GM18858 (cell line): ENCODE results near the gene APBB3.

Source experiments
- ATAC-seq: cut with Tn5 transposase; IDR thresholded peaks from one replicate; pipeline ENCODE4 v1.9.1; 2021; ENCODE audit not compliant: unreplicated experiment

Gene APBB3

GRCh38 chr5:140555747-140556312, 8.6 kb downstream of the APBB3 start:
- ATAC-seq, result no peak

- no peak for ATAC-seq
Observed at GRCh38 chr5:140554454-140554853, 9.9 kb downstream of the APBB3 start.

- no peak for ATAC-seq
Observed at GRCh38 chr5:140553657-140554056, 10.7 kb downstream of the APBB3 start.

GRCh38 chr5:140551872-140552271, 12.5 kb downstream of the APBB3 start:
- ATAC-seq, result no peak

GRCh38 chr5:140550147-140551079, 14.0 kb downstream of the APBB3 start:
- no peak for ATAC-seq

- ATAC-seq, result no peak
Observed at GRCh38 chr5:140549237-140550144, 14.9 kb downstream of the APBB3 start.

- no peak for ATAC-seq
Observed at GRCh38 chr5:140548791-140549190, 15.6 kb downstream of the APBB3 start.

- ATAC-seq, result no peak
Observed at GRCh38 chr5:140548300-140548688, 16.1 kb downstream of the APBB3 start.

- ATAC-seq, result peak; percentile 98
Observed at GRCh38 chr5:140547508-140548299, 16.7 kb downstream of the APBB3 start, which contains the start of gene EIF4EBP3. Gene EIF4EBP3 (plus strand): TSS chr5:140547662. CDS start chr5:140547738, 76 bp downstream.

- no peak for ATAC-seq
Observed at GRCh38 chr5:140546851-140547507, 17.4 kb downstream of the APBB3 start.

- ATAC-seq, result no peak
Observed at GRCh38 chr5:140545606-140546005, 18.8 kb downstream of the APBB3 start.

GRCh38 chr5:140544986-140545385, 19.4 kb downstream of the APBB3 start:
- ATAC-seq, result no peak

GRCh38 chr5:140542972-140543371, 21.4 kb downstream of the APBB3 start:
- ATAC-seq, result no peak

- ATAC-seq, result no peak
Observed at GRCh38 chr5:140540227-140540626, 24.2 kb downstream of the APBB3 start.

- ATAC-seq, result no peak
Observed at GRCh38 chr5:140524003-140524402, 40.4 kb downstream of the APBB3 start.

- no peak for ATAC-seq
Observed at GRCh38 chr5:140513124-140513523, 51.3 kb downstream of the APBB3 start.

- no peak for ATAC-seq
Observed at GRCh38 chr5:140509898-140510297, 54.5 kb downstream of the APBB3 start.
